ENCODE data around the gene RGS14.
"Not testable (repeated sequence)": the region's sequence is repeated elsewhere in the genome, so short reads cannot be mapped to it uniquely, and the experiment has no call there.

The RGS14 gene

DNA sequence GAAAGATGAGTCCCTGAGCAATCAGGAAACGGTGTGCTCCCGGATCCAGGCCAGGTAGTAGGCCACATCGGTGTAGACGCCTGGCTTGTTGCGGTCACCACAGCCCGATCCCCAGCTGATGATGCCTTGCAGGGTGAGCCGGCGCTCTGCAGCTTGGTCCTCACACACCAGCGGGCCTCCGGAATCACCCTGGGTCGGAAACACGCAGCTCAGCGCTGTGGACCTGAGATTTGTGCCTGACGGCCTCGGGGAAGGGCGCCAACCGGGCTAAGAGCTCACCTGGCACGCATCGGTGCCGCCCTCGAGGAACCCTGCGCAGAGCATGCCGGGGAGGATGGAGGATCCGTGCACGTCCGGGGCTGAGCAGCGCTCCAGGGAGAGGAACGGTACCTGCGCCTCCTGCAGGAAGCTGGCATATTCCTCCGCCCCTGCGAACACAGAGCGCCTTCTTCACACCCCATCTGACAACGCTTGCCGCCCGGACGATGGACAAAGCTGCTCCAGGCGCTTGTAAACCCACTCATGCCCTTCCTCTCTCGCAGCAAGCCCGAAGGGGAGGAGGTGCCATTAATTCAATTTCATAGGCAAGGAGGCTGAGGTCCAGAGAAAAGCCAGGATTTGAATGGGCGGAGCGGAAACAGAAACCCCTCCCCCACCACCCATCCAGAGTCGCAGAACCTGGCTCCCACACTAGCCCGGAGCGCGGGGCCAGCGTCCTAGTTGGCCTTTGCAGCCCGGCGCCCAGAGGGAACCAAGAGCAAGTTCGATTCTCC is 44.7 kb downstream of the RGS14 start:
- peak; percentile 42 for DNase-seq (ENCODE audit: low spot score)

DNA sequence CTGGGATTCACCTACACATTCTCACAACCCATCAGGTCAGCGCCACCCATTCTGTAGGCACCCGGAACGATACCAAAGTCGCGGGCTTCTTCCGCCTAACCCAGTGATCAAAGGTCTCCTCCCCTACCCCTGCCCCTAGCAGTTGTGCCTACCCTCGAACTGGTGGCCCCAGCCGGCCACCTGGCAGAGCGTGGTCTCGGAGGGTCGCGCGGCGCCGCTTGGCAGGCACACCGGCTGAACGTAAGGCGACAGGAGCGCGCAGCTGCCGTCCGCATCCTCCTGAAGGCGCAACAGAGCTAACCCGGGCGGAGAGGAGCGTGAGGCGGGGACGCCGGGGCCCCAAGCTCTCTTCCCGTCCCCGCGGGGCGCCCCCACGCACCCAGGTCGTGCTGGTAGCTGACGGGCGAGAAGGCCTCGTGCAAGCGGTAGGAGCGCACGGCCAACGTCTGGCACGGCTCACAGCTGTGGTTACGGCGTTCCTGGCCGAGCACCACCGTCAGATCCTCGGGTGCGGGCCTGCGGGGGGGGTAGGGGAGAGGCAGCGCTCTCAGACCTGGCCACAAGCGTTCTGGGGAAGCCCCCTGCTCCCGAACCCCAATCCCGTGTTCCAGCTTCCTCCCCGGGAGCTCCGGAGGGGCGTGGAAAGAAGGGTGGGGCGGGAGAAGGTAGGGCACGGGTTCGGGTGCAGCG is 45.5 kb downstream of the RGS14 start:
- DNase-seq (ENCODE audit: low spot score): no peak

DNA sequence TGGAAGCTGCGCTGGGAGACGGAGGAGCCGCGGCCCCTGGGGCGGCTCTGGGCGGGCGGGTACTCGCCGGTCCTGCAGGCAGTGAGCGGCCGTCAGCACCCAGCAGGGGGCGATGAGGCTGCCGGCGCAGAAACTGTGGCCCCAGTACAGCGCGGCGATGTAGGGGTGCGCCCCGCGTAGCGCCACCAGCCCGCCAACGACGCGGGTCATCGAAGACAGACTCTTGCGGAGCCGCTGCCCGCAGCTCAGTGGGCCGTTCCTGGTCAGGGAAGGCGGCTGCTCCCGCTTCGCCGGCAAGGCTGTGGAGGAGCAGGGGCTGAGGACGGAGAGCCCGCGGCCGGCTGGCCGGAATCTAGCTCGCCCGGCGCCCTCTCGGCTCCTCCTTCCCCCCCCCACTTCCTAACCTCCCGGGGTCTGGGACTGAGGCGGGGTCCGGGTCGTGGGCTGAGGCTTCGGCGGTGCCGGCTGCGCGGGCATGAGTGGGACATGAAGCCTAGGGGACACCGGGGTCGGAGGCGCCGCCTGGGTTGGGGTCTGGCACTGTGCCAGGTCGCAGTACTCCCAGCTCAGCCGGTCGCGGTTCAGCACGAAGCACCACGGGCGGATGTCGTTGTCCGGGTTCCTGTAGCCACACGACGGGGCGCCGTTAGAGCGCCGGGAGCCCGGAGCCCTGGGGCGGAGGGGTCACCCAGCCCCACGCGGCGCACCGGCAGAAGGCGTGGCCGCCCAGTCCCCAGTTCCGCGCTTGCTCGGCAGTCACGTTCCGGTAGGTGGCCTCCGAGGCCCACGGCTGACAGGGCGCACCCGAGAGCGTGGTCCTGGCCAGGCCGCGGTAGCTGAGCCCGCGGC is 46.3 kb downstream of the RGS14 start:
- peak; percentile 80 for DNase-seq (ENCODE audit: low spot score)

DNA sequence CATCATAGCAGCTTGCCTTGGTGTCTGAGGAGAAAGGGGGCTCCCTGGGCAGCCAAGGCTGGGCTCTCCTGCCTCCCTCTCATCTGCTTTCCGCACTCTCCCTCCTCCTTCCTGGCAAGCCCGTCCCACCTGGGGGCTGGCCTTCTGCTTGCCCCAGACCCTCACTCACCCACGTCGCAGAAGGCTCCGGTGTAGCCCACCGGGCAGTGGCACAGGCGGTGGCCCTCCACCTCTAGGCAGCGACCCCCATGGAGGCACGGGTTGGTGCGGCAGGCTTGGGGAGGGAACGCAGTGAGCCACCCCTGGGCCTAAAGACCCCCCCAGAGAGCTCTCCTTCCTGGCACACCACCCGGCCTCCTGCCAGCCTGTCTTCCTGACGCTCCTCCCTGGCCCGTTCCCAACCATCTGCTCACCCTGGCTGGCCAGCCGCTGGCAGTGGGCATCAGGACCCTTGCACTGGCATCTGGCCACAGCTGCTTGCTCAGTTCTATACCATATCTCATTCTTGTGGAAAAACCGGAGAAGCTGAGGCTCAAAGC is 47.0 kb downstream of the RGS14 start:
- DNase-seq (ENCODE audit: low spot score): no peak

DNA sequence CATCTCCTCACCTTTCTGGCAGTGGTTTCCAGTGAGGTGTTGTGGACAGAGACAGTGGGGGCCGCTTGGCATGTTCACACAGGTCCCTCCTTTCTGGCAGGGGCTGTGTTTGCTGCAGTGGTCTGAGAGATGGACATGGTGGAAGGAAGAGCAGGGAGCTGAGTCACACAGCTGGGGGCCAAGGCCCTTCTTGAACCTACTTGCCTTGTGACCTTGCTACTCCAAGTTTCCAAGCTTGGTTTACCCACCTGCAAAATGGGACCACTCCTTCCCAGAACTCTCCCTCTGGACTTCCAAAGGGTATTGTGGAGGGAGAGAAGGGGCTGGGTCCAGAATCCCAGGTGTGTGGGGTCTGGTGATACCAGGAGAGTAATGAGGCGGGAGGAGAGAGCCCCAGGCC is 47.6 kb downstream of the RGS14 start:
- no peak for DNase-seq (ENCODE audit: low spot score)

DNA sequence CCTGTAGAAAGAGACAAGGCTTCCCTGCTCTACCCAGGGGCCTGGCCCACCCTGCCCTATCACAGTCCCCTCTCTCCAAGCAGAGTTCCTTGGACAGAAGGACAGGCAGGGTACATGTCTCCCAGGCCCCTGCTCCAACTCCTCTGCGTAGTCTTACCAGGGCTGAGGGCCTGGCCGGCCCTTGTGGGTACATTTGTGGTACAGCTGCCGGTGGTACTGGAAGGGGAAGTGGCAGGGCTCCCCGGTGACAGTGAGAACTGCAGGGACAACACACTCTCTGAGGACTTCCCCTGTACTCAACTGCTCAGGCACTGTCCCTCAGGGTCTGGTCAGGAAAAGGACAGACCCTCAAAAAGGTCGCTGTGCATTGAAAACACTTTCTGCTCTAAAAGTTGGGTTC is 48.1 kb downstream of the RGS14 start:
- no peak for DNase-seq (ENCODE audit: low spot score)

DNA sequence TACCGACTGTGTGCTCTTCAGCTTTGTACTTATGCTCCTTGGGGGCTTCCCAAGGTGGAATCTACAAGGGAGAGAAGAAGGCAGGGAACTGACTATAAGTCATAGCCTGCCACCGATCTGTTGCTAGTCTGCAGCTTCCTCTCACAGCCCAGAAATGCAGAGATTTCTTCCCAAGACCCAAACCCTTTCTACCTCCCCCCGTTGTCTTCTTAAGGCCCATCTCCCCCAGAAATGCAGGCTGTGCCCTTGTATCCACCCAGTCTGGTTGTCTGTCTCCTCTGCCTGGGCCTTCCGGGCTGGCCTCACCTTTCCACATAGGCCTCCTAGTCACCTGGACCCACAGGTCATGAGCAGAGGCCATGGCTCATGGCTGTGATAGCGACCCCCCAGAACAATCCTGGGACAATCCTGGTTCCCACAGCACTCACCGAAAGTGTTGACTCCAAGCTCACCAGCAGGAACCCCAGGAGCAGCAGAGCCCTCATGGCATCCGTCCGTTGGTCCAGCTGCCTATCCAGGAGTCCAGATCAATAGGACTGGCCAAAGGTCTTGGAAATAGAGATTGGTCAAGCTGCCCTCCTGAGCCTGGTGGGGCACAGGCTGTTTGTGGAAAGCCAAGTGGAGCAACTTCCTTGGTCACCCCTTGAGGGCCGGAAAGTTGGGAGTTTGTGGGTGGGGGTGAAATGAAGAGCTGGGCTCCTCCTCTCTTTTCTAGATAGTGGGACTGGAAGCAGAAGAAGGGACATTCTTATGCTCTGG is 51.5 kb downstream of the RGS14 start, which contains the start of gene F12:
F12 (minus strand) TSS at position 522 of the 759 bp plus-strand sequence; CDS start at position 485, 37 bp downstream.
- no peak for DNase-seq (ENCODE audit: low spot score)

DNA sequence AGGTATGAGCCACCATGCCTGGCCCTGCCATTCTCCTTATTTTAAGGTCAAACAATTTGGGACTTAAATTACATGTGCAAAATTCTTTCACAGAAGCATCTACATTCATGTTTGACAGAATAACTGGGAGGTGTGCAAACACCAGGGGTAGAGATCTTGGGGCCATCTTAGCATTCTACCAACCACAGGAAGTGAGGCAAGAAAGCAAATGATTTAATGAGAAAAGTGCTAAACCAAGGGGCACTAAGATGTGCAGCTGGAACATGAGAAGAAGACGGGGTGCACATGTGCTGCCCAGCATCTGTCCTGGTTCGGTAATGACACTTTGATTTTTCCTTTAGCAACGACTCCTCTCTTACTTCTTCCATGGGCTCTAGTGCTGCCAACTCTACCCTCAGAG is 52.9 kb downstream of the RGS14 start:
- no peak for DNase-seq (ENCODE audit: low spot score)

DNA sequence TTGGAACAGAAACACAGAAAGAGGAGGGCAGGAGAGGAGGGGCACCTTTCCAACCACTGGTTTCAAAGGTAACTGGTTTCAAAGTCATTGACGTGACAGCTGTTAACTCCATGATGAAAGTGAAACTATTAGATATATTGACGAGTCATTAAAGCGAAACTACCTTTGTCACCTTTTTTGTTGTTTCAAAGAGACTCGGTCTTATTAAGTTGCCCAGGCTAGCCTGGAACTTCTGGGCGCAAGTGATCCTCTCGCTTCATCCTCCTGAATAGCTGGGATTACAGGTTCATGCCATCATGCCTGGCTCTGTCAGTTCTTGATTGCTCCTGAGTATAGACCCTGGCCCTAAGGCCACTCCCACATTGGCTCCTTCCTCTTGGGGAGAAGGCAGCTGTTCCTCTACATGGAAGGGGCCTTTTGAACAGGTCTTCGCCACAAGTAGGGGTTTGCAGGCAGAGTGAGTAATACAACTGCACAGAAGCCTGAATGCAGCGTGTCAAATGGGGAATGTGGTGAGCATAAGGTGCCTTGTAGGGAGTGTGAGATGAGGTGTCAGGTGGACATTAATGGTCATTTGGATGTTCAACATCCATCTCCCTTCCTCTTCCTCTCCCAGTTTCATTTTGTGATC is 55.0 kb downstream of the RGS14 start:
- DNase-seq (ENCODE audit: low spot score): no peak

DNA sequence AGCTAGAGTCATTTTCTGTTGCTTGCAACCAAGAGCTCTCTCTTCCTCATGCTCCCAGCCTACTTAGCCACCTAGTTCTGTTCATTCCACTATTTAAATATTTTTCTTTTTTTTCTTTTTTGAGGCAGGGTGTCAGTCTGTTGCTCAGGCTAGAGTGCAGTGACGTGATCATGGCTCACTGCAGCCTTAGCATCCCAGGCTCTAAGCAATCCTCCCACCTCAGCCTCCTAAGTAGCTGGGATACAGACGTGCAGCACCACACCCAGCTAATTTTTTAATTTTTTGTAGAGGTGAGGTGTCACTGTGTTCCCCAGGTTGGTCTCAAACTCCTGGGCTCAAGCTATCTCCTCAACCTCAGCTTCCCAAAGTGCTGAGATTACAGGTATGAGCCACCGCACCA is 56.8 kb downstream of the RGS14 start:
- no peak for DNase-seq (ENCODE audit: low spot score)

DNA sequence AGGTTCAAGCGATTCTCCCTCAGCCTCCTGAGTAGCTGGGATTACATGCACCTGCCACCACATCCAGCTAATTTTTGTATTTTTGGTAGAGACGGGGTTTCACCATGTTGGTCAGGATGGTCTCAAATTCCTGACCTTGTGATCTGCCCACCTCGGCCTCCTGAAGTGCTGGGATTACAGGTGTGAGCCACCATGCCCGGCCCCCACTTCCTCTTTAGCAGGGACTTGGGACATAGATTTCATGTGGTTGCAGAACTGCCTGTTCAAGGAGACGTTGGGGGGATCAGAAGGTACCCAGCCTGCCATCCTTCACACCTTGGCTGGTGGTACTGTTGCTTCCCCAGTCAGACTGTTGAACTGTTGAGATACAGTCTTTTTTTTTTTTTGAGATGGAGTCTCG is 59.4 kb downstream of the RGS14 start:
- not testable (repeated sequence) for DNase-seq (ENCODE audit: low spot score)

DNA sequence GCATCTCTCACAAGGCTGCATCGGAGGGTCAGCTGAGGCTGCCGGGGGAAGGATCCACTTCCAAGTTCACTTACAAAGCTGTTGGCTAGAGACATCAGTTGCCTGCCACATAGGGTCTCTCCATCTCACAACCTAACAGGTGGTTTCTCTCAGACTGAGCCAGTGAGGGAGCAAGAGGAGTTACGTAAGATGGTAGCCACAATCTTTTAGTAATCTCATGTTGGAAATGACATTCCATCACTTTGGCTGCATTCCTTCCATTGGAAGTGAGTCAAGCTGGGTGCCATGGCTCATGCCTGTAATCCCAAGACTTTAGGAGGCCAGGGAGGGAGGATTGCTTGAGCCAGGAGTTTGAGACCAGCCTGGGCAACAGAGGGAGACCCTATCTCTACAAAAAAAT is 61.3 kb downstream of the RGS14 start:
- DNase-seq (ENCODE audit: low spot score): no peak

DNA sequence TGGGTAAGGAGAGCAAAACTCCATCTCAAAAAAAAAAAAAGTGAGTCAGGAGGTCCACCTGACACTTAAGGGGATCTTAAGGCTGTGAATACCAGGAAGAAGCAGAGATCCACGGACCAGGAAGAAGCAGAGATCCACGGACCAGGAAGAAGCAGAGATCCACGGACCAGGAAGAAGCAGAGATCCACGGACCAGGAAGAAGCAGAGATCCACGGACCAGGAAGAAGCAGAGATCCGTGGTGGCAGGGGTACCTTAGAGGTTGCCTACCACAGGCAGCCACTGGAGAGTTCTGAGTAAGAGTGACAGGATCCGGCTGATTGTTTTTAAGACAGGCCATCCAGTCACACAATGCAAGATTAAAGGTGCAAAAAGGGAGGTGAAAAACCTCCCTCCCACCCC is 62.7 kb downstream of the RGS14 start:
- DNase-seq (ENCODE audit: low spot score): not testable (repeated sequence)

DNA sequence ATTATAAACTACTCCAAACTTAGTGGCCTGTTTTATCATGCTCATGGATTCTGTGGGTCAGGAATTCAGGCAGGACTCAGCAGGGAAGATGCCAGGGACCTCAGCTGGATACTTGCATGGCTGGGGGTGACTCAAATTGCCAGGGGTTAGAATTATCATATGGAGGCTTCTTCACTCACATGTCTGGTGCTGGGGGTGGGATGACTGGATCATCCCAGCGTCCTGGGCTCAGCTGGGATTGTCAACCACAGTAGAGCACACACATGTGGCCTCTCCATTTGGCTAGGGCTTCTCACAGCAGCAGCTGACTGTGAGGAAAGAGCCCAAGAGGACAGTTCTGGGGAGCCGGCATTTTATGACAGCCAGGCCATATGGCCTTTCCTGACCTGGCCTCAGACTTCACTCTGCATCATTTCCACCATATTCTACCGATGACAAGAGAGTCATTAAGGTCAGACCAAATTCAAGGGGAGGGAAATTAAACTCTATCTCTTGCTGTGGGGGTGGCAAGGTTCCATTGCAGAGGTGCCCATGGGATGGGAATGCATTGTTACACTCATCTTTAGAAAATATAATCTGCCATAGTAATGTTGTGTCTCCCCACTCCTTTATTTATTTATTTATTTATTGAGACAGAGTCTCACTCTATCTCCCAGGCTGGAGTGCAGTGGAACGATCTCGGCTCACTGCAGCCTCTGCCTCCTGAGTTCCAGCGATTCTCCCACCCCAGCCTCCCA is 63.5 kb downstream of the RGS14 start:
- no peak for DNase-seq (ENCODE audit: low spot score)

All from hematopoietic multipotent progenitor cell treated with erythropoietin and hydrocortisone succinate and interleukin-3 and kit ligand, for 15 days (in vitro differentiated cells).